Regular cardiac myocyte (primary cell): ENCODE measurements around the gene DNAH7. TPM values are rescaled to one million over a fixed set of nuclear protein-coding genes. Genes with fewer than 3 reads are reported as not detected.

Experiments
- total RNA-seq: library from RNA; depleted of rRNA; stranded (reverse); fragments of >200 nt; gene quantifications from 2 replicates; pipeline ENCODE4 v1.2.3, GENCODE V29; 2014

Gene DNAH7
- 0.19 and 0.56 TPM in 2 replicates for total RNA-seq

DNA sequence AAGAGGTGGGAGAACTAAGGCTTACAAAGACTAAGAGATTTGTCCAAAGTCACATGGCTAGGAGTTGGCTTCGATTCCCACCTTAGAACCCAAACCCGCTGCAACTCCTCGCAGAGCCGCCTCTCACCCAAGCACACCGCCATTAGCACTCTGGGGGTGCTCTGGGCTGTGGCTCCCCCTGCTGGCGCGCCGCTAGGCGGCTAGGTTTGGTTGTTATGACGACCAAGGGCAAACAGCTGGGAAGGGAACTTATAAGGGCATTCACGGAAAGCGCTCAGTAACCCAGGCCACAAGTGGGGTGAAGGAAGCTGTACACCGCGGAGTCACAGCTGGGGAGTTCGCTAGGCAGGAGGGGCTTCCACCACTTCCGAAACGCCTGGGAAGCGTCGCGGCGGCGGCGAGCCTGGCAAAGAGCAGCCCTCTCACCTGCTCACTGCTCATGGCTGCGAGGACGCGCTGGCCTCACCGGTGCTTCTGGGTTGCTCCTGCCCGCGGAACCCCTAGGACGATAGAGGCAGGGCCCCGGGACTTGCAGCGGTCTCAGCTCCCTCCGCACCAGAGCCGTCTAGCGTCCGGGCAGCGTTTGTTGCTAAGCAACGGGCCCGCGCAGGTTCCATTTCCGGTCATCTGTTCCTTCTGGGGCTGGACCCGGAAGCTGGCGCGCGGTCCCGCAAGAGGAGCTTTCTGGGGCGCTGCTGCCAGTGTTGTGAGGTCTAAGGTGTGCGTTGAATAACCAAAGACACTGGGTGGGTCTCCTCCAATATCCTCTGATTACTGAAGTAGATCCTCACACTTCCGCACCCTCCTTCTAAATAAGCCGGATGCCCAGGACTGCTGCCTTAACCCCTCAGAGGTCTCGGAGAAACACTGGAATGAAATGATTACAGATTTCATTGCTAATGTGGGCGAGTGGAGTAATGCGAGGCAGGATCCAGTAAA lies at the start of gene DNAH7:
Gene DNAH7, minus strand, starts transcription at position 567 of the 939 bp plus-strand sequence. Its CDS starts 126 bp downstream, at position 441.

Other genes with a start within 250 kb of the DNAH7 start
- gene STK17B, start 102.7 kb upstream of the DNAH7 start, total RNA-seq = 25.5 and 61.4 TPM in 2 replicates